22Rv1 (cell line): ENCODE data around the gene CTNNA3.

ENCODE experiments used
- CTCF ChIP-seq: fragments of 450-650 bp; IDR thresholded peaks from 2 replicates; pipeline ENCODE4 v1.5.1; 2017; ENCODE audit warnings: mild to moderate bottlenecking
- ZFX ChIP-seq: fragments of 450-650 bp; IDR thresholded peaks from 2 replicates; pipeline ENCODE4 v1.6.1; 2017; ENCODE audit warnings: antibody characterized with exemption, borderline replicate concordance

GRCh38 chr10:66869635-66870034 lies 826.4 kb downstream of the CTNNA3 start:
- TF ChIP-seq CTCF: no peak
- TF ChIP-seq ZFX: no peak
